Eye (tissue), 1 donor: ENCODE measurements around the gene TRAPPC6A.

Experiments used
- DNase-seq: peaks from one replicate; pipeline ENCODE4 v3.0.0-alpha.2; 2015

The TRAPPC6A gene

GRCh38 chr19:45177817-45178261, at the start of gene TRAPPC6A:
TRAPPC6A (minus strand) TSS chr19:45178237; CDS start chr19:45178218, 19 bp downstream.
- DNase-seq: no peak

GRCh38 chr19:45224645-45225044, 46.6 kb upstream of the TRAPPC6A start:
- no peak for DNase-seq

DNA sequence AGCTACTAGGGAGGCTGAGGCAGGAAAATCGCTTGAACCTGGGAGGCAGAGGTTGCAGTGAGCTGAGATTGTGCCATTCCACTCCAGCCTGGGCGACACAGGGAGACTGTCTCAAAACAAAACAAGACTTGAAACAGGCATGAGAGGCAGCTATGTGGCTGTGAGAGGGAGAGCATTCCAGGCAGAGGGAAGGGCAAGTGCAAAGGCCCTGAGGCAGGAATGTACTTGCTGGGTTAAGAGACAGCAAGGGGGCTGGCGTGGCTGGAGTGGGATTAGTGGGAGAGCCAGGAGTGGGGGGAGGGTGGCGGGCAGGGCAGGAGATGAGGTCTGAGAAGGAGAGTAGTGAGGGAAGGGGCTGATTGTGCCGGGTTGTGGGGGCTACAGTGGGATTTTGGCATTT, 45.8 kb upstream of the TRAPPC6A start:
- no peak for DNase-seq

DNA sequence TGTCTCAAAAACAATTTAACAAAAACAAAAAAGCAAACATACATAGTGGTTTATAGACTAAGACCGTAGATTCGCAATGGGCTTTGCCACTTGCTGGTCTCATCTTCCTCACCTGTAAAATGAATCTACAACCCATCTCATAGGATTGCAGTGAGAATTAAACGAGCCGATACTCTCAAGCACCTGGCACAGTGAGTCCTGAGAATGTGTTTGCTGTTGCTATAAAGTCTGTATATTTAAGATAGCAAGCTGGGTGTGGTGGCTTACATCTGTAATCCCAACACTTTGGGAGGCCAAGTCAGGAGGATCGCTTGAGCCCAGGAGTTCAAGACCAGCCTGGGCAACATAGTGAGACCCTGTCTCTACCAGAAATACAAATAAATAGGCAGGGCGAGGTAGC, 44.7 kb upstream of the TRAPPC6A start:
- no peak for DNase-seq

DNA sequence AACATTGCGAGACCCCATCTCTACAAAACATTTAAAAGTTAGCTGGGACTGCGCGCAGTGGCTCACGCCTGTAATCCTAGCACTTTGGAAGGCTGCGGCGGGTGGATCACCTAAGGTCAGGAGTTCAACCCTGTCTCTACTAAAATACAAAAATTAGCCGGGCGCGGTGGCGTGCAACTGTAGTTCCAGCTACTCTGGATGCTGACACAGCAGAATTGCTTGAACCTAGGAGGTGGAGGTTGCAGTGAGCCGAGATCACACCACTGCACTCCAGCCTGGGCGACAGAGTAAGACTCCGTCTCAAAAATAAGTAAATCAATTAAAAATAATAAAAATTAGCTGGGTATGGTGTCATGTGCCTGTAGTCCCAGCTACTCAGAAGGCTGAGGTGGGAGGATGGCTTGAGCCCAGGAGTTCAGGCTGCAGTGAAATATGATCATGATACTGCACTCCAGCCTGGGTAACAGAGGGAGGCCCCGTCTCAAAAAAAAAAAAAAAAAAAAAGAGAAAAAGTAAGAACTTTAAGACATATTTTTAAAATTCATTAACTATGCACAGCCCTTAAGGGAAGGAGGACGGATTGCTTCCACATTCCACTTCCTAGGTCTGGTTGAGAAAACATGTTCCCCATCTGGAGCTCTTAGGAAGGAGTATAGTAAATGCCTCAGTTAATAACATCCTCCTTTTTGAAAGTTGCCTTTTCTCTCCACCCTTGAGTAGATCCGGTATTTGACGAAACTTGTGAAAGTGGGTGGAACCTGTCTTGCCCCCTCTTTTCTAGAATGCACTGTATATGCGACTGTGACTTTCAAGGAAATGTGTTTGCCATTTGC, 41.1 kb upstream of the TRAPPC6A start:
- DNase-seq: no peak

DNA sequence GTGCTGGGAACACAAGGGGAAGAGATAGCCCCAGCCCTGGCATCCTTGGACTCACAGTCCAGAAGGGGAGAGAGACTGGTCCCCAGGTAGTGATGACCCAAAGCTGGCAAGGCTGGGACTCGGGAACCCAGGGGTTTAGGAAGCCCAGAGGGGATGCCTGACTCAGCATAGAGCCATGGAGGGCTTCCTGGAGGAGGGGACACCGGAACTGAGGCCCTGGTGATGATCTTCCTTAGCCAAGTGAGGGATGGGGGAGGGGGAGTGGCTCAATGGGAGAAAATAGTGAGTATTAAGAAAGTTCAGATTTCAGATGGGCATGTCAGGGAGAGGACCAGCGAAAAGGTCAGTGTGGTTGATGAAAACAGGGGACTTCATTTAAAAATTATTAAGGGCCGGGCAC, 40.4 kb upstream of the TRAPPC6A start:
- DNase-seq: no peak

GRCh38 chr19:45217957-45218334, 39.9 kb upstream of the TRAPPC6A start:
- no peak for DNase-seq

GRCh38 chr19:45217193-45217956, 39.3 kb upstream of the TRAPPC6A start:
- peak; percentile 42 for DNase-seq

DNA sequence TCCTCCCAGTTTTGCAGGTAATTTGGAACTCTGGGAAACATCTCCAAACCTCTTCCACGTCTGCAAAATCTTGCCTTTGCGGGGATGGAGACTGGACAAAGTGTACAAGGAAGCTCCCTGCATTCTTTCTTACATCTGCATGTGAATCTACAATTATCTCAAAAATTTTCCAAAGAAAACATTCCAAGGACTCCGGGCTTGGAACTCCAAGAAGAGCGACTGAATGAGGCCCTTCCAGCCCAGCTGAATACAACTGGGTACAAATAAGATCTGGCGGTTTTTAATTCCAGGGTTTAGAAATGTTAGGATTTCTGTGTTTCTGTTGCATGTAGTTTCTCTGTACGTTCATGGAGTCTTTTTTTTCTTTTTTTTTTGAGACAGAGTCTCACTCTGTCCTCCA, 38.6 kb upstream of the TRAPPC6A start:
- DNase-seq: no peak

DNA sequence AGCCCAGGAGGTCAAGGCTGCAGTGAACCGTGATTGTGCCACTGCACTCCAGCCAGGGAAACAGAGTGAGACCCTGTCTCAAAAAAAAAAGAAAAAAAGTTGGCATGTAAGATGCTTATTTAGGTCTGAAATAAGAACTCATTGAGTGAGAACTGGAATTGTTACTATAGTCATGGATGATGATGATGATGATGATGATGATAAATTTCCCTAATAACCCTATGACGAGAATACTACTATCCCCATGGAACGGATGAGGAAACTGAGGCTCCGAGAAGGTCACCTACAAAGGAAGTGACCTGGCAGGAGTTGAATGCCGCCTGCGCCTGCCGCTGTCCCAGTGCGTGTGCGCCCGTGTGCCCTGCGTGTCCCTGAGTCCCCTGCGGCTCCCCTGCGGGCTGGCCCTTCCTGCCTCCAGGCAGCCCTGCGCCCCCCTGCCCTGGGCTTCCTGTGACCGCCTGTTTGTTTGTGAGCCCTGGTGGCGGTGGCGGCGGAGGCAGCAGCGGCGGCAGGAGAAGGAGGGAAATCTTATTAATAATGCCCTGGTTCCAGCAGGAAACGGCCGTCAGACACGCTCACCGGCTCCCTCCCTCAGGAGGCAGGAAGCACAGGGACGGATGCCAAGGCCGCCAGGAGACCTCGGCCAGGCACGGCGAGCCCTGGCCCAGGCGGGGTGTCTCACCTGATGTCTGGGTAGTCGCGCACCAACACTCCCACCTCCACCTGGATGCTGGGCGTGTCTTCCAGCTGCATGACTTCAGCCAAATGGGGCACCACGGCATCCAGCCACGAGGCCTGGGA, 37.6 kb upstream of the TRAPPC6A start:
- DNase-seq: peak; percentile 44

- no peak for DNase-seq
These were observed 35.0 kb upstream of the TRAPPC6A start for GRCh38 chr19:45213031-45213430.

GRCh38 chr19:45211751-45212381, 33.8 kb upstream of the TRAPPC6A start:
- no peak for DNase-seq

- DNase-seq: no peak
These were observed 28.3 kb upstream of the TRAPPC6A start for GRCh38 chr19:45206328-45206727.

- DNase-seq: no peak
These were observed 27.8 kb upstream of the TRAPPC6A start for GRCh38 chr19:45205810-45206209.

DNA sequence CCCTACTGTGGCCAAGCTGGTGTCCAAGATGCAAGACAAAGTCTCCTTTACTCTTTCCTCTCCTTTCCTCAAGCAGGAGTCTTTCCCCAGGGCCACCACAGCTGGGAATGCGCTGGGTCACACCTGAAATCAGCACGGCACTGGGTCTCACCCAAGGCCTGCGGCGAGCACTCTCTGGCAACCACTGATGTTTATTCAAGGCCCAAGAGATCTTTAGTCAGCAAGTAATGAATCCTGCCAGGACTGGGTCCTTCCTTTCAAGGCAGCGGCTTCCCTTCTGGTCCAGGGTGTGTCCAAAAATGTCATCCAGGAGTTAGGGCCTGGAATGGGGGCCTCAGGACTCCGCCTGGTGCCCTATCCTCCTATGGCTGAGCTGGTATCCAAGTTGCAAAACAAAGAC, 24.6 kb upstream of the TRAPPC6A start:
- no peak for DNase-seq

DNA sequence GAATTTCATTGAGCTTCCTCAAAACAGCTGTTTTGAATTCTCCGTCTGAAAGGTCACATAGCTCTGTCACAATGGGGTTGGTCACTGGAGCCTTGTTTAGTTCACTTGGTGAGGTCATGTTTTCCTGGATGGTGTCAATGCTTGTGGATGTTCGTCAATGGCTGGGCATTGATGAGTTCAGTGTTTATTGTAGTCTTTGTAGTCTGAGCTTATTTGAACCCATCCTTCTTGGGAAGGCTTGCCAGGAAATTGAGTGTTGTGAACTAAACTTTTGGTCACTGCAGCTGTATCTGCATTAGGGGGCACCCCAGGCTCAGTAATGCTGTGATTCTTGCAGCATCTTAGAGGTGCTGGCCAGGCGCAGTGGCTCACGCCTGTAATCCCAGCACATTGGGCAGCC, 22.5 kb upstream of the TRAPPC6A start:
- DNase-seq: peak; percentile 53

GRCh38 chr19:45195764-45196163, 17.7 kb upstream of the TRAPPC6A start:
- DNase-seq: no peak

DNA sequence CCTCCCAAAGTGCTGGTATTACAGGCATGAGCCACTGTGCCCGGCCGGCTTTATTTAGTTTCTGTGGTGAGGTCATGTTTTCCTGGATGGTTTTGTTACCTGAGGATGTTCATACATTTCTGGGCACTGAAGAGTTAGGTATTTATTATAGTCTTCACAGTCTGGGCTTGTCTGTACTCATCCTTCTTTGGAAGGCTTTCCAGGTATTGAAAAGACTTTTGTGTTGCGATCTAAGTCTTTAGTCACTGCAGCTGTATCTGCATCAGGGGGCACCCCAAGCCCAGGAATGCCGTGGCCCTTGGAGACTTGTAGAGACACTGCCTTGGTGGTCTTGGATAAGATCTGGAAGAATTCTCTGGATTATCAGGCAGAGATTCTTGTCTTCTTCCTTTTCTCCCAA, 13.3 kb upstream of the TRAPPC6A start:
- DNase-seq: no peak

DNA sequence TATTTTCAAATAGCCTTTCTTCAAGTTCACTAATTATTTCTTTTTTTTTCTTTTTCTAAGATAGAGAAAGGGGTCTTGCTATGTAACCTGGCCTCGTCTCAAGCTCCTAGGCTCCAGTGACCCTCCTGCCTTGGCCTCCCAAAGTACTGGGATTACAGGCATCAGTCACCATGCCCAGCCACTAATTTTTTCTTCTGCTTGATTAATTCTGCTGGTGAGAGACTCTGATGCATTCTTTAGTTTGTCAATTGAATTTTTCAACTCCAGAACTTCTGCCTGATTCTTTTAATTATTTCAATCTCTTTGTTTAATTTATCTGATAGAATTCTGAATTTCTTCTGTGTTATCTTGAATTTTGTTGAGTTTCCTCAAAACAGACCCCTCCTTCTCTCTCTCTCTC, 11.9 kb upstream of the TRAPPC6A start:
- no peak for DNase-seq

GRCh38 chr19:45187421-45188100, 9.5 kb upstream of the TRAPPC6A start:
- DNase-seq: peak; percentile 53

GRCh38 chr19:45186509-45187334, 8.7 kb upstream of the TRAPPC6A start:
- no peak for DNase-seq
